ENCODE results near the gene CLDN6.
A peak's percentile ranks its signal among the peaks of the same experiment; 100 is the strongest.
"Not testable (repeated sequence)": the region's sequence is repeated elsewhere in the genome, so short reads cannot be mapped to it uniquely, and the experiment has no call there.

Gene CLDN6

DNA sequence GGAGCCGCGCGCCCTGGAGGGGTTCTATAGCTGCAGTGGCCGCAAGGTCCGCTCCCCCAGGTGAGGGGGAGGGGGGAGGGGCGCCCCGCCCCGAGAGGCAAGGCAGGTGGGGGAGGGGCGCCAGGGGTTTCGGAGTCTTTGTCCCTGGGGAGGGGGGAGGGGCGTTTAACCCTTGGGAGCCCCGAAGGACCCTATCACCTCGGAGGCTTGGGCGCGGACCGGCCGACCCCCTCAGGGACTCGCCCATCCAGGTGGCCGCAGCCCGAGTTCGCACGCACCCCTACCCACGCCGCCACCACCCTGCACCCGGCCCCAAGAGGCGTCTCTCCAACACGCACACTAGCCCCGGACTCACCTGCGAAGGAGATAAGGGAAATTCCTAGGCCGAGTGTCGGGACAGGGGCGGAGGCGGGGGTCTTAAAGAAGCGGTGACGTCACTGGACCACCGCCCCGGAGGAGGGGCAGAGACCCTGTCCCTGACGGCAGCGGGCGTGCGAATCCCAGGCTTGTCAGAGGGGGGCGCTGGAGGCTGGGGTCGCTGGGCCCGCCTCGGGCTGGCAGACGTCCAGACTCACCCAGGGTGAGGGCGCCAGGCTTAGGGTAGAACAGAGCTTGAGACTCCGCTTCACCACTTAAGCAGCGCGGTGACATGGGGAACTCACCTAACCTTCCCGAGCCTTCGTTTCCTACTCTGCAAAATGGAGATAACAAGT is at the start of gene CLDN6:
CLDN6 (minus strand) TSS at position 390 of the 713 bp plus-strand sequence. CDS start 2,162 bp downstream, outside the sequence.
- DNase-seq, result peak; percentile 13

- no peak for DNase-seq
Measured at GRCh38 chr16:3066440-3066748, 48.4 kb upstream of the CLDN6 start.

- DNase-seq, result no peak
Measured at GRCh38 chr16:3065742-3066439, 47.9 kb upstream of the CLDN6 start.

DNA sequence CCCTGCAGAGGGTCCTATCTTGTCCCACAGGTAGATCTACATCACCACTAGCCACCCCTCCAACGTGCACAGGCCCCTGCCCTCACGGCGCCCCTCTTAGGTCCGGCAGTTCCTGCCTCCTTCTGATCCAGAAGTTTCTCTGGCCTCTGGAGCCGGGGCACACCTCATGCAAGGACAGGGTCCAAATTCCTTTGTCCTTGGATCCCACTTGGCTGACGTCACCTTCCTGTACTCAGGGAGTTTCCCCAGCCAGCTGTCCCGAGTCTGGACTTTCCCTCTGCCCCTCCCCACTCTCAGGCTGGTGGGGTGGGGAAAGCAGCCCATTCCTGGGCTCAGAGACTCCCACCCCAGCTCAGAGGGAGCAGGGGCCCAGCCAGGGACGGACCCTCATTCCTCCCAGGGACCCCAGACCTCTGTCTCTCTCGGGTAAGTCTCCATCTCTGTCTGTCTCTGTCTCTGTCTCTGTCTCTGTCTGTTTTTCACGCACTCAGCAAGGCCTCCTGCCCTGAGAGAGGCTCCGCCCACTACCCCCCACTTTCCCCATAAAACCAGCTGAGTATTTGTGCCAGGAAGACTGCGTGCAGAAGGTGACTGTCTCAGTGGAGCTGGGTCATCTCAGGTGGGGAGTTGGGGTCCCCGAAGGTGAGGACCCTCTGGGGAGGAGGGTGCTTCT is 47.2 kb upstream of the CLDN6 start, which contains the start of gene IL32:
IL32 (plus strand) TSS at position 572 of the 673 bp plus-strand sequence. CDS start 172 bp downstream, outside the sequence.
- no peak for DNase-seq

- DNase-seq, result no peak
Measured at GRCh38 chr16:3063625-3064386, 45.8 kb upstream of the CLDN6 start.

DNA sequence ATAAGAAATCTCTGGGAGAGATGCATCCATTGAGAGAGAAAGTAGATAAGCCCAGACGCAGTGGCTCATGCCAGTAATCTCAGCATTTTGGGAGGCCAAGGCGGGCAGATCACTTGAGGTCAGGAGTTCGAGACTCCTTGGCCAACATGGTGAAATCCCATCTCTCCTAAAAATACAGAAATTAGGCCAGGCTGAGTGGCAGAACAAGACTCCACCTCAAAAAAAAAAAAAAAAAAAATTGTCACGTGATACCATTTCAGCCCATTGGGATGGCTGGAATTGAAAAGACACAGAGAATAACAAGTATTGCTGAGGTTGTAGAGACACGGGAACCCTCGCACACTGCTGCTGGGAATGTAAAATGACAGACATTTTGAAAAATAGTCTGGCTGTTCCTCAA is 44.6 kb upstream of the CLDN6 start:
- no peak for DNase-seq

- no peak for DNase-seq
Measured at GRCh38 chr16:3060339-3061127, 42.5 kb upstream of the CLDN6 start.

DNA sequence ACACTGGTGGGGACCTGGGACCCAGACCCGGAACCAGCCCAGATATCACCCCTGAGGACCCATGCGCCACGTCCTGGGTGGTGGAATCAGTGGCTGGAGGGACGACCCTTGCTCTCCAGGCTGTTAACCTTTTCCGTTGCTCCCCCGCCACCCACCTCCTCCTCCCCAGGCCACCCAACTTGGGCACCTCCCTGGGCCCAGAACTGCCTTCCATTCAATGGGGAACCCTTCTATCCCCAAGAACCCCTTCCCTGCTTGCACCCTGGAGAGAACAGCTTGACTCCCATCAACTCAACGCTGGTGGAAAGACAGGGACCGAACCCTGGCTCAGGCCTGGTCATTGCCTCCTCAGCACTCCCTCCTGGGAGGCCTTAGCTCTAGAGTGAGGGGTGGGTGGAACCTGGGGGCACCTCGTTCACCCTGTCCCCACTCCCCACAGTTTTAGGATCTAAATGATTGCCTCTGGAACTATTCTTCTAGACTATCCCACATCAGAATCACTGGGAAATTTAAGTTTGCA is 41.8 kb upstream of the CLDN6 start:
- no peak for DNase-seq

DNA sequence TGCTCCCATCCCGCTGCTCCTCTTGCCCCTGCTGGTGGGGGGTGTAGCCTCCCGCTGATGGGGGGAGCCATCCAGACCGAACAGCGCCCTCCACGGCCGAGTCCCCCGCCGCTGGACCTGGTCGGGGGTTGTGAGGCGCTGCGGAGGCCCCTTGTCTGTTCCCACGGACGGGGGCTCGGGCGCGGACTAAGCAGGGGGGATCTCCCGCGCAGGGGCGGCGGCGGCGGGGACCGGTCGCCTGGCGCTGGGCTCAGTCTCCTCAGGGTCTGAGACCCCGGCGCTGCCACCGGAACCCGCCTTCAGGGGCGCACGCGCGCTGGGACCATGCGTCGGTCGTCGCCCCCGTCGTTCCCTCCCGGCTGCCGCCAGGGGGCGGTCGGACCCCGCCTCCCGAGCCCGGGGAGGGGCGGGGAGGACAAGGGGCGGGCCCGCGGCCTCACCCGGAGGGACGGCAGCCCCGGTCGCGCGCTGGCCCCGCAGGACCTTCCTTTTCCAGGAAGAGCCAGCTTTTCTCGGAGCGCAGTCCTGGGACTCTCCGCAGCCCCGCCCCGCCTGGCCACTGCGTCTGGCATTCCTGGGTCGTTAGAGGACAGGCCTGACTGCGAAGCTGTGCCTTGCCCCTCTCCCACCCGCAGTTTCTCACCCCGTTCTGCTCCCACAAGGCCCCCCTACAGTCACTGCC is 41.2 kb upstream of the CLDN6 start:
- DNase-seq, result no peak

DNA sequence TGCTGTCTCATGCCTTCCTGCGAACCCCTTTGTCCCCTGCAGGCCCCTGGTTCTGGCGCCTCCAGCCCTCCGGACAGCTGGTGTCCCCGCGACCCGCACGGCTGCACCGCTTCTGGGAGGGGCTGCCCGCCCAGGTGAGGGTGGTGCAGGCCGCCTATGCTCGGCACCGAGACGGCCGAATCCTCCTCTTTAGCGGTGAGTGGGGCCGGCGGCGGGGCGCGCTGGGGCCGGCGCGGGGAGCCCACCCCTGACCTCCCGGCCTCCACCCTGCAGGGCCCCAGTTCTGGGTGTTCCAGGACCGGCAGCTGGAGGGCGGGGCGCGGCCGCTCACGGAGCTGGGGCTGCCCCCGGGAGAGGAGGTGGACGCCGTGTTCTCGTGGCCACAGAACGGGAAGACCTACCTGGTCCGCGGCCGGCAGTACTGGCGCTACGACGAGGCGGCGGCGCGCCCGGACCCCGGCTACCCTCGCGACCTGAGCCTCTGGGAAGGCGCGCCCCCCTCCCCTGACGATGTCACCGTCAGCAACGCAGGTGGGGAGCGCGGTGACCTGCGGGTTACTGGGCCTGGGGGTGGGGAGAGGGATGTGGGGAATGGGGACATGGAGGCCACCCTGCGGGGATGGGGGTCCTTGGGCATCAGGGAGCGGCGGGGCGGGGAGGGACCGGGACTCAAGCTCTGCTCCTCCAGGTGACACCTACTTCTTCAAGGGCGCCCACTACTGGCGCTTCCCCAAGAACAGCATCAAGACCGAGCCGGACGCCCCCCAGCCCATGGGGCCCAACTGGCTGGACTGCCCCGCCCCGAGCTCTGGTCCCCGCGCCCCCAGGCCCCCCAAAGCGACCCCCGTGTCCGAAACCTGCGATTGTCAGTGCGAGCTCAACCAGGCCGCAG is 40.4 kb upstream of the CLDN6 start:
- no peak for DNase-seq

GRCh38 chr16:3057181-3058138 is 39.5 kb upstream of the CLDN6 start:
- DNase-seq, result no peak

DNA sequence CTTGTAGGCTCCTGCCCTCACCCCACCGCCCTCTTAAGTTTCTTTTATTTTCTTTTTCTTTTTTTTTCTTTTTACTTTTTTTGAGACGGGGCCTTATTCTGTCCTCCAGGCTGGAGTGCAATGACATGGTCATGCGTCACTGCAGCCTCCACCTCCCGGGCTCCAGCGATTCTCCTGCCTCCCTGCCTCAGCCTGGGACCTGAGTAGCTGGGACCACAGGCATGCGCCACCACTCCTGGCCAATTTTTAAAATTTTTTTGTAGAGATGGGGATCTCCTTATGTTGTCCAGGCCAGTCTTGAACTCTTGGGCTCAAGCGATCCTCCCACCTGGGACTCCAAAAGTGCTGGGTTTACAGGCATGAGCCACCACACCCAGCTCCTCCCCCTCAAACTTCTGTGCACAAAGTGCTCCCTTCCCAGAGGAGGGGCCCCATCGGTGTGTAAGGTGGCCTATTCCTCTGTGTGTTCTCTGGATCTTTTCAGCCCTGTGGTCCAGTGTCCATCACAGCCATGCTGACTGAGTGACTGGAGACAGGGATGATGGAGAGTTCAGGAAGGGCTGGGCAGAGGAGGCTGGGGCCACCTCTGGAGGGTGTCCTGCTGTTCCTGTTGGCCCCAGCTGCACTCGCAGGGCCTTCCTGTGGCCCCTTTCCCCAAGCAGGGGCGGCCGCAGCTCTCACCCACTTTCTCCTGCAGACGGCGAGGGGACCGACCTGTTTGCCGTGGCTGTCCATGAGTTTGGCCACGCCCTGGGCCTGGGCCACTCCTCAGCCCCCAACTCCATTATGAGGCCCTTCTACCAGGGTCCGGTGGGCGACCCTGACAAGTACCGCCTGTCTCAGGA is 38.6 kb upstream of the CLDN6 start:
- no peak for DNase-seq

DNA sequence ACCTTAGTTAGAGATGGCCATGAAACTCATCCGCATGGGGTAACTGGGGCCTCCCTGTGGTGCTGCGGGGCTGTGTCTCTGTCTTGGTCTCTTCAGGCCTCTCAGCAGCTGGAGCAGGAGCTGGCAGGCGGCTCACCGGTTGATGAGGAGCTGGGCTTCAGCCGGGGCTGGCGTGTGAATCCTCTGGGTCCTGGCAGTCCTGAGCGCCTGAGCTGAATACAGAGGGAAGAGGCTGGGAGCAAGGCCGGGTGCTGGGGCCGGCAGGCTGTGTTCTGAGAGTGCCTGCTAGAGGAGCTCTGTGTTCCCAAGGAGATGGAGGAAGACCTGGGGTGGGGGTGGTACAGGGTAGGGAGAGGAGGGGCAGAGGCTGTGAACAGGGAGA is 37.7 kb upstream of the CLDN6 start:
- DNase-seq, result not testable (repeated sequence)

DNA sequence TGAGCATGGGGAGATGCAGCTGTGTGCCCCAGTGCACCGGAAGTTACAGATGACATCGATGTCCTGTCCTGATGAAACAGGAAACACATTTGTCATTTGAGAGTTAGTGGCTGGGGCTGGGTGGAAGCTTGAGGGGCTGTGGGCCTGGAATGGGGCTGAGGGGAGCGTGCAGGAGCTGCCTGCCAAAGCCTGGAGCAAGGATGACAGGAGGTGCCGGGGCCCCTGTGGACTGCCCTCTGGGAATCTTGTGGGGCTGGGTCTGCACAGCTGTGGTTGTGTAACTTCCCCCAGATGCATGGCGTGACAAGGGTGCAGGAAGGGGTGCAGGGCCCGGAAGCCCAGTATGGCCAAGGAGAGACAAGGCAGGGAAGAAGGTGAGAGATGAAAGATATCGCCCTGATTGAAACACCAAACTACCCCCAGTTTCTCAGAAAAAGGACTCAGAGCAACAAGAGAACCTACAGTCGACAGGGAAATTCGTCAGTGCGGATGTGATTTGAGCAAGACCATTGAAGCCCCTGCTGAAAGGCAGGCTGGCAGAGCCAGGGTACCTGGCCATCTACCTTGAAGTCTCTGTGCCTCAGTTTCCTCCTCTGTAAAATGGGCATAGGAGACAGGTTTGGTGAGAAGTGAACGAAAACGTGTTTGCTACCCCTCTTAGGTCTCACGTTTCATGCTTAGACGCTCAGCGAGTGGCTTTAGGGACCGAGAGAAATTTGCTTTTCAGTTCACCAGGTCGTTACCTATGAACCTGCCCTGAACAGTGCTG is 37.2 kb upstream of the CLDN6 start:
- no peak for DNase-seq

DNA sequence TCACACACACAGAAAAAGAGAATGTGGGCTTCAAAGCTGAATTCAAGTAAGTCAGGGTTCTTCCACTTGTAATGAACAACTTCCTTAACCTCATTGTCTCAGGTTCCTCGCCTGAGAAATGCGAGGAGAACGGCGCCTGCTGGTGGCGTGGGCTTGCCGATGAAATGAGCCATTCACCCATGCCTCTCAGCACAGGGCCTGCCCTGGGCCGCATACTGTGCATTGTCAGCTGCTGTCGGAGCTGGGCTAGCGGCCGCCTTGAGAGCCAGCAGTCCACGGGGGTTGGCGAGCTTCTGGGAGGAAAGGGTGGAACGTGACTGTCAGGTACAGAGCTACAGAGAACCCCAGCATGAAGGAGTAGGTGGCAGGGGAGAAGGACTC is 35.3 kb upstream of the CLDN6 start:
- not testable (repeated sequence) for DNase-seq

DNA sequence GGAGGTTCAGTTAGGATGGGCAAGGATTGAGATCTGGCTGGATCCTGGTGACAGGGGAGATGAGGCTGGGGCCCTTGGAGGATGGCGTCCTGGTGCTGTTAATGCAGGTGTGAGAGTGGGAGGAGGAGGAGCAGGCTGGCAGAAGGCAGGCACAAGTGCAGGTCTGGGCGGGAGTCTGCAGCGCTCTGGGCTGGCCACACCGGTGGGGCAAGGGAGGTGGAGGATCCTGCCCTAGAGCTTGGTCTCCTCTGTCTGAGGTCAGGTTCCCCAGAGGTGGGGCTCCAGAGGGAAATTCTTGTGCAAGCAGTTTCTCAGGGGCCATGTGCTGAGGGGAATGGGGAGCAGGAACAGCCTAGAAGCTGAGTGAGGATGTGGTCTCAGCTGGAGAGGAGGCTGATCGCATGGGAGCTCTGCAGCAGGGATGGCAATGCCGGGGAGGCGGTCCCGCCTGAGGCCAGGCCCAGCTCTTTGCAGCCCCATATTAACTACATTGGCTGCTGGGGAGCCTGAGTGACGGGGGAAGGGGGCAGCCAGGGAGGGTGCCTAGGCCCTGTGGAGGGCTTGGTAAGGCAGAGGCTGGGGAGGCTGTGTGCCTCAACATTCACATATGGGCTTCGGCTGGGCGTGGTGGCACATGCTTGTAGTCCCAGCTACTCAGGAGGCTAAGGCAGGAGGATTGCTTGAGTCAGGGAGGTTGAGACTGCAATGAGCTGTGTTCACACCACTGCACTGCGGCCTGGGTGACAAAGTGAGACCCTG is 34.8 kb upstream of the CLDN6 start:
- not testable (repeated sequence) for DNase-seq

- DNase-seq, result no peak
Measured at GRCh38 chr16:3051494-3051893, 33.5 kb upstream of the CLDN6 start.
